Measurements from ENCODE around the gene FGFBP1.

Gene FGFBP1

DNA sequence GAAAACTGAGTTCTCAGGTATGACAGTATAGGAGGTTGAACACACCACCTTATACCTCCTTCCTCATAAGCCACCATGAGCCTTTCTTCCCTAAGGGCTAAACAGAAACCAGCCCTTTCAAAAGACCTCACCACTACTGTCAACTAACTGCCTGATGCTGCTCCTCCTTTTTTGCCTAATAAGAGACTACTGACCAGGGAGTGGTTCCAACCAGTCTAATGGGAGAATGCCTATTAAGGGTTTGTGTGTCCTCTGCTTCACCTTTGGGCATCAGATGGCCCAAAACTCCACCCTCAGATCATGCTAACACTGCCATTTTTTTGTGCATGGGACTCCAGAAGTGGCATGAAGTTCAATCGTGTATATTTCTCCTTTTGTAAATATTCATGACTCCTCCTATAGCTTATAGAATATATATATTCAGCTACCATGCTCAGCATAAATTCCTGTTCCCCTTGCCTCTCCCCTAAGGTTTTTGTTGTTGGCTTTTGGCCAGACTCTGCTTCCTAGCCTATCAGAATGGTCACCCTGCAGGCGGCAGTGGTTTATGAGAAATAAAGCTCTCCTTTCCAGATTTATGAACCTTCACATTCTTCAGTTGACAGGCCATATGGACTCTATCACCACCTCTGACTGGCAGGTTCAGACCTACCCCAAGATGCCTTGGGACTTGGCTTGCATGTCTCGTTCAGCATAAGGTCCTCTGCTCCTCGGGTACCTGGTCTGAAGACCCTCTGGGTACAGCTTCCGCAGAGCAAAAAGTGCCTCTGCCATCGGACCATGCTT is 28.2 kb downstream of the FGFBP1 start:
- no peak for DNase-seq

DNA sequence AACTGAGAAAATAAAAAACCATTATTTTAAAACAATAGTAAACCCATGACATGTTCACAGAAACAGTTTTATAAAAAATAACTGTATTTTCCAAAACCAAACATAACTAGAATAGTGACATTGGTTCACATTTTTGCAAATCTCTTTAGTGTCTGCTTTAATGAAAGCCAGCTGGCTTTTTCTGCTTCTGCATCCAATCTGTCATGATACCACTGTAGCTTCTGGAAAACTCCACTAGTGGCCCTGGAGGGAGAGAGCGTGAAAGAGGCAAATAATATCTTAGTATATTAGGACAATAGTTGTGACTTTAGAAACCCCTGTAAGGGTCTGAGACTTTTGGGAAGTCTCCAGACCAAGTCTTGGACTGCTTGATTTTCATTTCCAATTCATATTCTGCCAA is 31.1 kb downstream of the FGFBP1 start:
- no peak for DNase-seq

DNA sequence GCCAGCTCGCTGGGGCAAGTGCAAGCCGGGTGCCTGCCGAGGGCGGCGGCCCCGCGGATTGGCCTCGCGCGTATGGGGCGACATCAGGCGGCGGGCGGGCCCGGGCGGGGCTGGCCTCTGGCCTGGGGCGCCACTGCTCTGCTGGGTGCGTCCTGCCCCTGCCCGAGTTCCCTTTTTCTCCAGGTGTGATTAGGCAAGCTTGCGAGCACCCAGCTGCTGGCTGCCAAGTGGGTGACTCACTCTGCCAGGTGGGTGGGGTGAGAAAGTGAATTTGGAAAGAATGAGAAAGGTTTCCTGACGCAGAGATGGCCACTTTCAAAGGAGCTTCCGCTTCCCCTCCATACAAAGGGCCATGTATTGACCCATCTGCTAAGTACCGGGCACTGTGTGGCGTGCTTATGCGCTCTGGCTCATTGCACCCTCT is 32.5 kb downstream of the FGFBP1 start:
- no peak for DNase-seq

DNA sequence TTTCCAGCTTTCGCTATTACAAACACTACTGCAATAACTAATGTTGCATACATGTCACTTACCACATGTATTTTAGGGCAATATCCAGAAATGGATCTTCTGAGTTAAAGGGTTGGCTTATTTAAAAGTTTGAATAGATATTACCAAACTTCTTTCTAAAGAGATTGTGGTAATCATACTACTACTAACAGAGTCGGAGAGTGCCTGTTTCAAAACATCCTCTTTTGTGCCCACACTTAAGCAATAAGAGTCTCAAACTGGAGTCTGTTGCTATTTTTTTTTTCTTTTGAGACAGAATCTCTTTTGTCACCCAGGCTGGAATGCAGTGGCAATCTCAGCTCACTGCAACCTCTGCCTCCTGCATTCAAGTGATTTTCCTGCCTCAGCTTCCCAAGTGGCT is 35.8 kb downstream of the FGFBP1 start:
- DNase-seq, result no peak

DNA sequence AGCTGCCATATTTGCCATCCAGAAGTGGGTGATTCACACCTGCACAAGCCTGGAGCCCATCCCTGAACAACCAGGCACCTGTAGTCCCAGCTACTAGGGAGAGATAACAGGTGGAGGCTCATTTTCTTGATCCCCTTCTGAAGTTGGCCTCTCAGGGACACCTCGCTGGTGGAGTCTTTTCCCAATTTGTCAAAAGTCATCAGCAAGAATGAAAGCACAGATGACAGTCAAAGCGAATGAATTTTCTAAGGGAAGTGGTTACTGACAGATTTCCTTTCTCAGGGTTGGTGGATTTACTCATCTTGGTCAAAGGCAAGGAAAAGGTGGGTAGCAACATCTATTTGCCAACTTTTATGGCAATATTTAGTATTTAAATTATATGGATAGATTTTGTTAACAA is 36.5 kb downstream of the FGFBP1 start:
- no peak for DNase-seq

- DNase-seq, result no peak
These were observed 37.5 kb downstream of the FGFBP1 start for GRCh38 chr4:15901007-15901406.

GRCh38 chr4:15899511-15899910 is 39.0 kb downstream of the FGFBP1 start:
- DNase-seq, result no peak

GRCh38 chr4:15898902-15899301 is 39.6 kb downstream of the FGFBP1 start:
- DNase-seq, result no peak

DNA sequence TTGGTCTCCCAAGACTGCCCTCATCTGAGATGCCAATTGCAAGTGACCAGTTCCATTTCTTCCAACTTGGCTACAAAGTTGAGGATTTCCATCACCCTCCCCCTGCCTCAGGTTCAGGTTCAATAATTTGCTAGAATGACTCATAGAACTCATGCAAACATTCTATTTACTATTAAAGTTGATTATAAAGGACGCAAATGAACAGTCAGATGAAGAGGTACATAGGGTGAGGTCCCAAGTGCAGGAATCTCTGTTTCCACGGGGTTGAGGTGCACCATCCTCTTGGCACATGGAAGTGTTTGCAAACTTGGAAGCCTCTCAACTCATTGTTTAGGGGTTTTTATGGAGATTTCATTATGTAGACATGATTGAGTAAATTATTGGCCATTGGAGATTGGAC is 41.0 kb downstream of the FGFBP1 start:
- no peak for DNase-seq

GRCh38 chr4:15894921-15895916 is 43.3 kb downstream of the FGFBP1 start:
- DNase-seq, result no peak

GRCh38 chr4:15894393-15894792 is 44.1 kb downstream of the FGFBP1 start:
- DNase-seq, result no peak

- DNase-seq, result no peak
These were observed 44.6 kb downstream of the FGFBP1 start for GRCh38 chr4:15893962-15894361.

- DNase-seq, result no peak
These were observed 47.2 kb downstream of the FGFBP1 start for GRCh38 chr4:15891312-15891711.

DNA sequence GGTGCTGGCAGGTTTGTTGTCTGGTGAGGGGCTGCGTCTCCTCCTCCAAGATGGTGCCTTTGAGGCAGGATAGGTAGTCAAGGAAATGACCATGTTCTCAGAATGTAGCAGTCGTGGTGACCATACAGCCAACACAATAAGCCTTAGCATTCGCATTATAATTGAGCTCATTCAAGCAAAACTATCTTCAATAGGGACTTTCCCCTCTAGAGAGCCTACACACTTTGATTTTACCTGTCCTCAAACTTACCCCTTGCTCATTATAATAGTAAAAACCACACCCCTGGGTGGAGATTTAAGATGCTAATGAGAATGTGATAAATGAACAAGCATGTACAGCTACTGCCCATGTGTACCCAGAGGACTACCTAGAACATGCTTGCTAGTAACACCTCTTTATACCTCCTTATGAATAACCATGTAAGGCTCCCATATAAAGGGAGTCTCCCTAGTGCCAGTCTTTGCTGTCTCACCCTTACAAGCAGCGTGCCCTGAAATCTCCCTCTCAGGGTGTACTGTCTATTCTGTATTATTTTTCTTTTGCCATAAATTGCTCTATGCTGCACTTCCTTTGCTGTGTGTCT is 48.2 kb downstream of the FGFBP1 start:
- DNase-seq, result no peak

DNA sequence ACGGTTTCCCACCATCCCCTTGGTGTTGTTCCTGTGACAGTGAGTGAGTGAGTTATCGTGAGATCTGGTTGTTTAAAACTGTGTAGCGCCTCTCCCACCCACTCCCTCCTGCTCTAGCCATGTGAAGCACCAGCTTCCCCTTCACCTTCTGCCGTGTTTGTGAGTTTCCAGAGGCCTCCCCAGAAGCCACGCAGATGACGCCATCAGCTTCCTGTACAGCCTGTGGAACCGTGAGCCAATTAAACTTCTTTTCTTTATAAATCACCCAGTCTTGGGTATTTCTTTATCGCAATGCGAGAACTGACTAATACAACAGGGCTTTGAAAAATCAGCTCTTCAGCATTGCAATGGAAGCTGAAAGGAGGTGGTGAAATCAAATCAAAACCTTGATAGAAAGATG is 50.0 kb downstream of the FGFBP1 start:
- DNase-seq, result no peak
